ENCODE data around the gene ITPRIPL2.

The ITPRIPL2 gene

GRCh38 chr16:19102187-19102872 is 11.4 kb upstream of the ITPRIPL2 start:
- POLR2A ChIA-PET, result interaction anchor here (0.7 to 0.8 kb wide), 2 partner anchors 35 to 297 kb away, joined by 3 to 6 read pairs; no protein-coding TSS in a partner anchor
- no peak for TF ChIP-seq CTCF (IDR thresholded peaks at IDR 0.05; ENCODE audit: control extremely low read depth, extremely low read depth, low read depth, missing control alignments)
- CTCF ChIA-PET, result interaction anchor here (0.9 to 1.7 kb wide), 2 partner anchors 14 to 16 kb away, joined by 3 to 4 read pairs; no protein-coding TSS in a partner anchor
- DNase-seq (ENCODE audit: extremely low spot score), result no peak

- ChIA-PET POLR2A (no interaction called here), CTCF (interaction anchor here (1.1 to 2.7 kb wide), 4 partner anchors 13 to 398 kb away, joined by 3 to 14 read pairs (median 7); no protein-coding TSS in a partner anchor)
- no peak for TF ChIP-seq CTCF (IDR thresholded peaks at IDR 0.05; ENCODE audit: control extremely low read depth, extremely low read depth, low read depth, missing control alignments)
- DNase-seq (ENCODE audit: extremely low spot score), result no peak
Observed at GRCh38 chr16:19104607-19105006, 9.2 kb upstream of the ITPRIPL2 start.

- no peak for DNase-seq (ENCODE audit: extremely low spot score)
- TF ChIP-seq CTCF (IDR thresholded peaks at IDR 0.05; ENCODE audit: control extremely low read depth, extremely low read depth, low read depth, missing control alignments), result no peak
- ChIA-PET CTCF (interaction anchor here (1.1 to 2.7 kb wide), 4 partner anchors 12 to 397 kb away, joined by 3 to 14 read pairs (median 7); no protein-coding TSS in a partner anchor), POLR2A (no interaction called here)
Observed at GRCh38 chr16:19105131-19105530, 8.6 kb upstream of the ITPRIPL2 start.

GRCh38 chr16:19105891-19106624 is 7.7 kb upstream of the ITPRIPL2 start:
- no peak for DNase-seq (ENCODE audit: extremely low spot score)
- no peak for TF ChIP-seq CTCF (IDR thresholded peaks at IDR 0.05; ENCODE audit: control extremely low read depth, extremely low read depth, low read depth, missing control alignments)
- ChIA-PET CTCF (interaction anchor here (2.2 to 2.7 kb wide), 3 partner anchors 11 to 21 kb away, joined by 8 to 14 read pairs (median 11); no protein-coding TSS in a partner anchor), POLR2A (no interaction called here)

- no peak for DNase-seq (ENCODE audit: extremely low spot score)
- no peak for TF ChIP-seq CTCF (IDR thresholded peaks at IDR 0.05; ENCODE audit: control extremely low read depth, extremely low read depth, low read depth, missing control alignments)
- ChIA-PET POLR2A (no interaction called here), CTCF (interaction anchor here (1.1 to 2.7 kb wide), 5 partner anchors 11 to 31 kb away, joined by 3 to 11 read pairs (median 5); no protein-coding TSS in a partner anchor)
Observed at GRCh38 chr16:19106625-19107020, 7.1 kb upstream of the ITPRIPL2 start.

- POLR2A ChIA-PET, result no interaction called here
- DNase-seq (ENCODE audit: extremely low spot score), result peak; percentile 52
- CTCF ChIA-PET, result interaction anchor here (1.1 to 1.3 kb wide), 5 partner anchors 8 to 22 kb away, joined by 3 to 6 read pairs (median 4); no protein-coding TSS in a partner anchor
- TF ChIP-seq CTCF (IDR thresholded peaks at IDR 0.05; ENCODE audit: control extremely low read depth, extremely low read depth, low read depth, missing control alignments), result no peak
Observed at GRCh38 chr16:19108409-19109287, 5.1 kb upstream of the ITPRIPL2 start.
